ENCODE measurements around the gene GRAMD4.

DNA sequence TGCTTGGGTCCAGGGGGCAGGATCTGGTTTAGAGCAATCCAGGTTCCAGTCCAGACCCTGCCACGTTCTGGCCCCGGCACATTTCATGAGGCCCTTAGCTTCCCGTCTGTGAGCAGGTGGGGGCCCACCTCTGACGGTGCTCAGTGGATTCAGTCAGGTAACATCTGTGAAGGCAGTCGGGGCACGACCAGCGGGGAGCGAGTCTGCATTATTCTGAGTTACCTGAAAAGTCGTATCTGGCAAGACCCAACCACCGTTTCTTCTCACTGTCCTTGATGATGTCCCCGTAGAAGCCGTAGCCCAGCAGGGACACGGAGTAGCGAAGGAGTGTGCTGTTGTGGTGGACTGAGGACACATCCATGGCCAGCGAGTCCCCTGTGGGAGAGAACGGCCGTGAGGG lies 78.9 kb downstream of the GRAMD4 start:
- TF ChIP-seq EZH2phosphoT487 (IDR thresholded peaks at IDR 0.05; ENCODE audit: insufficient read depth, low read depth): no peak
- TF ChIP-seq EZH2 (IDR thresholded peaks at IDR 0.05; ENCODE audit: insufficient read depth, poor library complexity, severe bottlenecking): no peak
